PC-3 (cell line): Measurements from ENCODE around the gene NTRK2. TPM values are rescaled to one million over a fixed set of nuclear protein-coding genes. Genes with fewer than 3 reads are reported as not detected.

Source experiments
- ATAC-seq: fragments of 200-7000 bp; cut with Tn5 transposase; 2 replicates; pipeline ENCODE4 v1.9.1; 2020; ENCODE audit warnings: mild to moderate bottlenecking, moderate library complexity
- BruUV-seq: library from RNA; stranded (reverse); fragments of 400-500 nt; replicated peaks from 2 replicates; lab custom pipeline; 2021; lab: Mats Ljungman, UMichigan
- CTCF ChIA-PET: fragments of 300-600 bp; sonication (Branson Sonifier 250); formaldehyde crosslinking; loops from one replicate; lab custom pipeline; 2022; ENCODE audit warnings: antibody characterized with exemption; lab: Charles Lee
- POLR2A ChIA-PET: fragments of 300-600 bp; sonication (Branson Sonifier 250); formaldehyde crosslinking; loops from one replicate; lab custom pipeline; 2022; ENCODE audit warnings: antibody characterized with exemption; ENCODE audit not compliant: unreplicated experiment; lab: Charles Lee
- DNase-seq: peaks from one replicate; pipeline ENCODE4 v3.0.0-alpha.2; 2015
- H2AFZ ChIP-seq: fragments of 300-600 bp; sonication (generic); 2 replicates; pipeline ENCODE4 v1.6.0; 2016; ENCODE audit warnings: antibody characterized with exemption, low read length
- H3F3A ChIP-seq: fragments of 300-600 bp; sonication (generic); one replicate; pipeline ENCODE4 v1.6.0; 2017; ENCODE audit warnings: antibody characterized with exemption, low read length, control low read depth, mild to moderate bottlenecking; ENCODE audit not compliant: unreplicated experiment
- H3K27ac ChIP-seq: fragments of 300-600 bp; sonication (generic); 2 replicates; pipeline ENCODE4 v1.5.1; 2016; ENCODE audit warnings: mild to moderate bottlenecking, low read length
- H3K27me3 ChIP-seq: fragments of 300-600 bp; sonication (generic); 2 replicates; pipeline ENCODE4 v1.6.1; 2016; ENCODE audit warnings: low read length, mixed read lengths
- H3K36me3 ChIP-seq: fragments of 300-600 bp; sonication (generic); 2 replicates; pipeline ENCODE4 v1.6.1; 2016; ENCODE audit warnings: low read depth, mixed run types, low read length, mixed read lengths
- H3K4me1 ChIP-seq: fragments of 300-600 bp; sonication (generic); 2 replicates; pipeline ENCODE4 v1.5.1; 2016; ENCODE audit warnings: low read length; ENCODE audit not compliant: insufficient read depth
- H3K4me2 ChIP-seq: fragments of 300-600 bp; sonication (generic); 2 replicates; pipeline ENCODE4 v1.6.0; 2016; ENCODE audit warnings: low read length
- H3K4me3 ChIP-seq: fragments of 300-600 bp; sonication (generic); 2 replicates; pipeline ENCODE4 v1.5.1; 2016; ENCODE audit warnings: mild to moderate bottlenecking, low read length, mixed read lengths
- H3K79me2 ChIP-seq: fragments of 300-600 bp; sonication (generic); 2 replicates; pipeline ENCODE4 v1.6.1; 2017; ENCODE audit warnings: low read length, mixed read lengths
- H3K9ac ChIP-seq: fragments of 300-600 bp; sonication (generic); 2 replicates; pipeline ENCODE4 v1.6.0; 2016; ENCODE audit warnings: mild to moderate bottlenecking, low read length
- H3K9me2 ChIP-seq: fragments of 300-600 bp; sonication (generic); replicated peaks from 2 replicates; pipeline ENCODE4 v1.6.1; 2016; ENCODE audit warnings: mixed run types, low read length, mixed read lengths
- H3K9me3 ChIP-seq: fragments of 300-600 bp; sonication (generic); 2 replicates; pipeline ENCODE4 v1.6.1; 2016; ENCODE audit warnings: low read length, mixed read lengths
- H4K20me1 ChIP-seq: fragments of 300-600 bp; sonication (generic); 2 replicates; pipeline ENCODE4 v1.6.1; 2016; ENCODE audit warnings: low read length, mixed read lengths
- EZH2 ChIP-seq: fragments of 300-600 bp; sonication (generic); IDR thresholded peaks from one replicate; pipeline ENCODE4 v1.6.1; 2017; ENCODE audit warnings: antibody characterized with exemption, mild to moderate bottlenecking, low read length; ENCODE audit not compliant: unreplicated experiment
- EZH2phosphoT487 ChIP-seq: fragments of 300-600 bp; sonication (generic); IDR thresholded peaks from 2 replicates; pipeline ENCODE4 v1.6.1; 2018; ENCODE audit warnings: mild to moderate bottlenecking, antibody characterized with exemption, low read length, borderline replicate concordance
- intact Hi-C: fragments of 100-400 bp; cut with micrococcal nuclease; formaldehyde crosslinking; loops from 2 replicates; pipeline ENCODE4 v1.9.0; 2023
- total RNA-seq: library from RNA; depleted of rRNA; stranded (reverse); fragments of >200 nt; gene quantifications from 2 replicates; pipeline ENCODE4 v1.2.3, GENCODE V29; 2014
- TF ChIP-seq, protein P1 (sequence below): fragments of 300-600 bp; sonication (generic); conservative IDR thresholded peaks from 2 replicates; pipeline ENCODE4 v1.5.1; 2017; ENCODE audit warnings: antibody characterized with exemption, low read depth, mild to moderate bottlenecking, low read length

NTRK2 gene
- total RNA-seq, 1 experiment from 2014 or later = not detected

DNA sequence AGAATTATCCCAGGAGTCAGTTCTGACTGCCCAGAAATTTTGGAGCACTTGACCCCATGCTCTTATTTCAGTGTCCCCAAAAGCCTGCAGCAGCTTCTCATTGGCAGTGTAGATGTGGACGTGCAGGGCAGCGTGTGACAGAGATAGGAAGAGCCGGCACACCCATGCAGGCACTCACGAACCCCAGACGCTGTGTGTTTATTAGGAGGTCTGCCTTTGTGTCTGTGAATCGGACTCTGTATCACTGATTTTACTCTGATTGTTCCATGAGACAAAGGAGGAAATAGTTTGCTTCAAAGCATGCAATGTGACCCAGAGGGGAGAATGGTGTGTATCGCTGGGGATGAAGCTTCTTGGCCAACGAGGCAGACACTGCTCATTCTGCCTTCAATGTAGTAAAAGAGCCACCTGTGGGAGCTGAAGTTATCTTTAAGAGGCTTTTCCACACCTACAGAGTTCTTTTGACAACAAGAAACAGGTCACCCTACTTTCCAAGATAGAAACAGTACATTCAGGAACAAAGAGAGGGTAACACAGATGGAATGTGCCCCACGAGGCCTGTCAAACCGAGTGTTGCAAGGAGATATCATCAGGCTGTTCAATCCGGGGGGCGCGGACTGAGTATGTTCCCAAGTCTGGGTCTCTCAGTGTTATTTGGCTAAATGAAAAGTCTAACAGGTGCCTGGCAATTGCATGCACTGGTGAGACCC lies 224.0 kb downstream of the NTRK2 start:
- H3K79me2 ChIP-seq = no peaks in the 10 kb centered on the region
- no peaks in the 10 kb centered on the region for H3K36me3 ChIP-seq
- H3K9me2 ChIP-seq = no peaks in the 10 kb centered on the region
- no peaks in the 10 kb centered on the region for H3K9me3 ChIP-seq
- no peaks in the 10 kb centered on the region for H3K27me3 ChIP-seq
- CTCF ChIA-PET = no interaction called here
- H3K4me2 ChIP-seq = no peak overlapping the region
- POLR2A ChIA-PET = no interaction called here
- no peaks in the 10 kb centered on the region for H4K20me1 ChIP-seq
- H2AFZ ChIP-seq = no peak overlapping the region
- BruUV-seq = no TSS peak
- no peak overlapping the region for H3K4me3 ChIP-seq
- no peak for DNase-seq
- ATAC-seq = no peak
- H3K9ac ChIP-seq = no peak overlapping the region
- no peaks in the 10 kb centered on the region for H3F3A ChIP-seq
- H3K27ac ChIP-seq = no peak overlapping the region
- intact Hi-C loops = no loop called here
- TF ChIP-seq EZH2phosphoT487 (no peak), EZH2 (no peak)
- TF ChIP-seq, protein P1, sequence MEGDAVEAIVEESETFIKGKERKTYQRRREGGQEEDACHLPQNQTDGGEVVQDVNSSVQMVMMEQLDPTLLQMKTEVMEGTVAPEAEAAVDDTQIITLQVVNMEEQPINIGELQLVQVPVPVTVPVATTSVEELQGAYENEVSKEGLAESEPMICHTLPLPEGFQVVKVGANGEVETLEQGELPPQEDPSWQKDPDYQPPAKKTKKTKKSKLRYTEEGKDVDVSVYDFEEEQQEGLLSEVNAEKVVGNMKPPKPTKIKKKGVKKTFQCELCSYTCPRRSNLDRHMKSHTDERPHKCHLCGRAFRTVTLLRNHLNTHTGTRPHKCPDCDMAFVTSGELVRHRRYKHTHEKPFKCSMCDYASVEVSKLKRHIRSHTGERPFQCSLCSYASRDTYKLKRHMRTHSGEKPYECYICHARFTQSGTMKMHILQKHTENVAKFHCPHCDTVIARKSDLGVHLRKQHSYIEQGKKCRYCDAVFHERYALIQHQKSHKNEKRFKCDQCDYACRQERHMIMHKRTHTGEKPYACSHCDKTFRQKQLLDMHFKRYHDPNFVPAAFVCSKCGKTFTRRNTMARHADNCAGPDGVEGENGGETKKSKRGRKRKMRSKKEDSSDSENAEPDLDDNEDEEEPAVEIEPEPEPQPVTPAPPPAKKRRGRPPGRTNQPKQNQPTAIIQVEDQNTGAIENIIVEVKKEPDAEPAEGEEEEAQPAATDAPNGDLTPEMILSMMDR = no peak
- H3K4me1 ChIP-seq = no peaks in the 10 kb centered on the region

DNA sequence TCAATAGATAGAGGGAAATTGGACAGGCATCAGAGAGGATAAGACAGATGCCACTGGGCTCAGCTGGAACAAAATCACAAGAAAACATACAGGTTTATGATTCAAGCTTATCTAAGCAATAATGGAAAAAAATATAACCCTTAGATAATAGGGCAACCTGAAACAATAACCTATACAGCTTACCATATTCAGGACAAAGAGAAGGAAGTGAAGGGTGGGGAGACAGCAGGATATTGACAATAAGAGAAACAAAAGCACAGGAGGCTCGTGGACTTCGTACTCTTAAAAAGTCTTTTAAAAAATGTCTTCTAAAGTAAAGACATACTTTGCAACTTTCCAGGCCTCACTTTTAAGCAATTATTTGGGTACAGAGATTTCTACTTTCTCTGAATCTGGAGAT lies 225.3 kb downstream of the NTRK2 start:
- POLR2A ChIA-PET = no interaction called here
- ATAC-seq = no peak
- intact Hi-C loops = no loop called here

More for the DNA sequence above, 225.3 kb downstream of the NTRK2 start:
- H3K36me3 ChIP-seq = no peaks in the 10 kb centered on the region
- no peak for DNase-seq
- H2AFZ ChIP-seq = no peak overlapping the region
- no peak overlapping the region for H3K4me3 ChIP-seq
- BruUV-seq = no TSS peak
- H4K20me1 ChIP-seq = no peaks in the 10 kb centered on the region
- TF ChIP-seq EZH2 = no peak
- TF ChIP-seq, protein P1 = no peak
- no peak for TF ChIP-seq EZH2phosphoT487
- H3K4me1 ChIP-seq = no peaks in the 10 kb centered on the region
- H3K4me2 ChIP-seq = no peak overlapping the region
- no peaks in the 10 kb centered on the region for H3K9me2 ChIP-seq
- H3K27ac ChIP-seq = no peak overlapping the region
- H3K79me2 ChIP-seq = no peaks in the 10 kb centered on the region
- H3K9ac ChIP-seq = no peak overlapping the region
- no peaks in the 10 kb centered on the region for H3K27me3 ChIP-seq
- no peaks in the 10 kb centered on the region for H3K9me3 ChIP-seq
- no peaks in the 10 kb centered on the region for H3F3A ChIP-seq
- CTCF ChIA-PET = no interaction called here
